GM12891 (cell line): ENCODE results near the gene LPCAT1.

ENCODE experiments used
- DNase-seq: peaks from one replicate; pipeline ENCODE4 v3.0.0; 2011; ENCODE audit warnings: low spot score; ENCODE audit not compliant: insufficient read length
- FAIRE-seq: peaks from 2 replicates; lab custom pipeline; 2011; peaks lifted over from hg19 to GRCh38; lab: Jason Lieb, UNC
- PAX5 ChIP-seq: IDR thresholded peaks from 2 replicates; pipeline ENCODE4 v1.6.1; 2011; ENCODE audit warnings: low read length, moderate library complexity, mild to moderate bottlenecking; ENCODE audit not compliant: insufficient read depth, severe bottlenecking
- POLR2A ChIP-seq: IDR thresholded peaks from 2 replicates; pipeline ENCODE4 v1.6.1; 2011; ENCODE audit warnings: low read depth, low read length, control low read depth
- POLR2AphosphoS5 ChIP-seq: IDR thresholded peaks from 2 replicates; pipeline ENCODE4 v1.6.1; 2011; ENCODE audit warnings: low read depth, low read length, control low read depth
- POU2F2 ChIP-seq: IDR thresholded peaks from 2 replicates; pipeline ENCODE4 v1.6.1; 2011; ENCODE audit warnings: low read depth, mild to moderate bottlenecking, control low read depth, low read length, moderate library complexity
- SPI1 ChIP-seq: IDR thresholded peaks from 2 replicates; pipeline ENCODE4 v1.6.1; 2011; ENCODE audit warnings: low read depth, low read length, control low read depth
- TAF1 ChIP-seq: IDR thresholded peaks from 2 replicates; pipeline ENCODE4 v1.6.1; 2011; ENCODE audit warnings: low read depth, low read length, control low read depth

Gene LPCAT1

GRCh38 chr5:1554410-1554967 is 30.7 kb upstream of the LPCAT1 start:
- FAIRE-seq (no peak), DNase-seq (no peak)
- TF ChIP-seq POLR2AphosphoS5 (no peak), POU2F2 (no peak), SPI1 (no peak), PAX5 (no peak), POLR2A (no peak), TAF1 (no peak)

DNA sequence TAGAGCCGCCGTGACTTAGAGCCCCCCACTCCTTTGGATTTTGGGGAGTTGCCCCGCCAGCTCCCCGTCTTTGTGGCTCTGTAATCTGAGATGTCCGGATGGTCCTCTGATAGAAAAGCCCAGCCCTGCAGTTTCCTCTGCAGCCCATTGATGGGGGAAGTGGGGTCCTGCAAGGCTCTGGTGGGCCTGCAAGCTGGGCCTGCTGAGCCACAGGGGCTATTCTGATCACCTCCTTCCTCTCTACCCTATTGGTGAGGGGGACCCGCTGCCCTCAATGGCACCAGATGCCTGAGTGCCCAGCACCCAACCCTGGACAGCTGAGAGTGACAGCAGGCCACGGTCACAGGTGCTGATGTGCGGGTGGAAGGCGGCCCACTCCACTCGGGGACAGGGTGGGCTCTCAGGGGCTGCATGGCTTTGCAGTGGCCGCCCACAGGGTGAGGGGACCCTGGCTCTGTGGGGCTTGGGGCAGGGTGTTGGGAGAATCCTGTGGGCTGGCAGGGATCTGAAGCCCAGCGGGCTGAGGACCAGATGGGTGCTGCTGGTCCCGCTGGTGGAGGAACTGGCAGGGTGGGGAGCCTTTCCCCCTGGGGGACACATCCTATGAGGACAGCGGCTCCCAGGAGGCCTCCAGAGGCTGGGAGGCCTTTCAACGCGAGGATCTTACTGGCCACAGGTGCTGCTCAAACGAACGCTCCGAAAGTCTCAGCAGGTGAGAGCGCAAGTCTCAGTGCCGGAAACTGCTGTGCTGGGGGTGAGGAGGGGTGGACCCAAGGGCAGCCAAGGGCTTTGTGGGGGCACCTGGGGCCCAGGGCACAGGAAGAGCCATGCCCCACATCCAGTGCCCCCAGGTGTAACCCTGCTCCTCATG is 30.0 kb upstream of the LPCAT1 start:
- DNase-seq: no peak
- TF ChIP-seq POU2F2 (no peak), POLR2A (no peak), TAF1 (no peak), SPI1 (no peak), POLR2AphosphoS5 (no peak), PAX5 (no peak)
- no peak for FAIRE-seq

DNA sequence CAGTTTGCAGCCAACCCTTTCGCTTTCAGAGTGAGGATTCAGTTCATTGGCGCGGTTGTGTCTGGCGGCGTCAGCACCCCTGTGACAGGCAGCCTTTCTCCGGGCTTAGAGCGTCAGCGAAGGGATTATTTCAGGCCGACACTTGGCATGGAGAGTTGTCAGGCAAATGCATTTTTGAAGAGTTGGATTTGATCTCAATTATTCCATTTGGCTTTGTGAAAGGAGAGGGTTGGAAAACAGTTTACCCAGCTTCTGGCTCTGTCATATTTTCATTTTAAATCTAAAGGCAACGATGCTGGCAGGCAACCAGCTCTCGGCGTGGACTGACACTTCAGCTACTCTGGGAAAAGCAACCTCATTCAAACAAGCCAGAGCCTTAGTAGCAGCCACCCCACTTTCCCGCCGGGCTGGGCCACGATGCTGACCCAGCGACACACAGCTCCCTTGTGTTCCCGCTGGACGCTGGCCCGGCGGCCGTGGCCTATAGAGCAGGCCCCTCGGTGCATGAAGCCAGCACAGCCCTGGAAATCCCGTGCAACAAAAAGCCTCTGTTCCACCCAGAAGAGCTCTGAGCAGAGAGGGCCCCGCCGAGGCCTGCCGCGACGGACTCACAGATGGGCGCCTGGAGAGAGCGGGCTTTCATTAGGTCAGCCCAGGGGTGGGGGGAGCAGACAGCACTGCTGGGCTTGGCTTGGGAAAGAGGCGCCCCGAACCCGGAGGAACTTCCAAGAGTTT is 28.9 kb upstream of the LPCAT1 start:
- DNase-seq: no peak
- FAIRE-seq: no peak
- TF ChIP-seq POU2F2: no peak
- no peak for TF ChIP-seq POLR2AphosphoS5
- TF ChIP-seq SPI1: no peak
- no peak for TF ChIP-seq TAF1
- TF ChIP-seq POLR2A: no peak
- TF ChIP-seq PAX5: no peak

DNA sequence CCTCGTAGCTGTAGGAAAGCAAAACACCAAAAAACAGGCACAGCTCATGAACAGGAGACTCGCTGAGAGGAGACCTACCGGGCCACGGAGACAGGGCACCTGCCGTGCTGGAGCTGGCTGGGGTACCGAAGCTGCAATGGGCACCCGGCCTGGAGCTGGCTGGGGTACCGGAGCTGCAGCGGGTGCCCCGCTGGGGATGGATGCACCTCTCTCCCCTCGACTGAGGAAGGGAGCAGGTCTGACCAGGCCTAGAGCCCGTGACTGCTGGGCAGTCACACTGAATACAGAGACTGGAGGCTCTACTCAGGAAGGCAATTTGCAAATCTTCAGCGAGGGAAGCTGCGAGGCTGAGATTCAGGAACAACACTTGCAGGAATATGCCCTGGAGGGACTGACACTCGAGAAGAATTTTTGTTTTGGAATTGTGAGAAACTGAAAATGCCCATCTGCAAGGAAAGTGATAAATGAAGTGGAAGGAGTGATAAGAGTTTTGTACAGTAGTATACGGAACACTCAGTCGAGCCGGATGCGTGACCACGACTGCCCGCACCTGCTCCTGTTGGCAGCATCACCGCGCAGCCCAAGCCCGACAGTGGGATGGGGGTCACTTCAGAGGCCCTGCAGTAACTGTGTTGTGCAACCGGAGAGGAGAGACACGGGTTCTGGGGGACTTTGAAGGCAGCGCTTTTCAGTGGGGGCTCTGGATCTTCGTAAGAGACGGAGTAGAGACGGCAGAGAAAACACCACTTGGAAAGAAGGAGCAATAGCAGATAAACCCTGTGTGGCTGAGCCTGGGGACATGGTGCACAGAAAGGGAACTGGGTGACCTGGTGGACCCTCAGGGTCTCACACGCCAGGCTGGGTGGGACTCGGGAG is 27.9 kb upstream of the LPCAT1 start:
- FAIRE-seq (no peak), DNase-seq (no peak)
- no peak for TF ChIP-seq POLR2A
- no peak for TF ChIP-seq POLR2AphosphoS5
- no peak for TF ChIP-seq TAF1
- no peak for TF ChIP-seq SPI1
- TF ChIP-seq POU2F2: no peak
- TF ChIP-seq PAX5: no peak

GRCh38 chr5:1550287-1551076 is 26.7 kb upstream of the LPCAT1 start:
- DNase-seq (no peak), FAIRE-seq (no peak)
- no peak for TF ChIP-seq POU2F2
- TF ChIP-seq POLR2A: no peak
- no peak for TF ChIP-seq PAX5
- TF ChIP-seq TAF1: no peak
- TF ChIP-seq POLR2AphosphoS5: no peak
- TF ChIP-seq SPI1: no peak

GRCh38 chr5:1549475-1550030 is 25.8 kb upstream of the LPCAT1 start:
- FAIRE-seq (no peak), DNase-seq (no peak)
- TF ChIP-seq POU2F2 (no peak), TAF1 (no peak), POLR2A (no peak), POLR2AphosphoS5 (no peak), SPI1 (no peak), PAX5 (no peak)

DNA sequence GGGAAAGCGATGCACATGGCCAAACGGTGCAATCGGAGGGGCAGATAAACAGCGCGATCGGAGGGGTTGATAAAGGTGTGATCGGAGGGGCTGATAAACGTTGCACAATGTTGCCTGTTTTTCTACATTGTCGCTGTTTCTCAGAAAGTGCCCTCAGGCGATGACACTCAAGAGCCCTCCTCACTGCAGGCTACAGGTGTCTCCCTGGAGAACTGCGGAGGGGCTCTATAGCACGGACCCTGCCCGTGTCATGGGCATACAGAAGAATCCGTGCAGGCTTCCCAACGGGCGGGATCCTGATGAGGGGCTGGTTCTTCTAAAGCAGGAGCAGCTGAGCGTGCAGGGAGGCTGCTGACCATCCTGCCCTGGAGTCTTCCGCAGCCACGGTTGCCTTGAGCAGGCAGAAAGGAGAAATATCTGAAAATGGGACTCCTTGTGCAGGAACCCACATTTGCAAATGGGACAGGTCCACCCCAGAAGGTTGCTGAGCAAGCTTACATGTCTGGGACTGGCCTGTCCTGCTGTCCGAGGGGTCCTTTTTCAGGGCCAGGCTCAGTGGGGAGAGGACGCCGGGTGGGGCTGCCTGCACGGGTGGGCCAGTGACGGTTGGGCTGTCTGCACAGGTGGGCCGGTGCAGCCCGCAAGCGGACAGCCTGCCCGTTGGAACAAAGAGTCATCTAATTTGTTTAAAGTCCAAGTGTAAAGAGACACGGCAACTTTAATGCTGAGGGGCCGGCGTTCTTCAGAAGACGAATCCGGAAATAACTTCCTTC is 25.1 kb upstream of the LPCAT1 start:
- DNase-seq (no peak), FAIRE-seq (no peak)
- TF ChIP-seq TAF1 (no peak), POLR2AphosphoS5 (no peak), PAX5 (no peak), POLR2A (no peak), SPI1 (no peak)

DNA sequence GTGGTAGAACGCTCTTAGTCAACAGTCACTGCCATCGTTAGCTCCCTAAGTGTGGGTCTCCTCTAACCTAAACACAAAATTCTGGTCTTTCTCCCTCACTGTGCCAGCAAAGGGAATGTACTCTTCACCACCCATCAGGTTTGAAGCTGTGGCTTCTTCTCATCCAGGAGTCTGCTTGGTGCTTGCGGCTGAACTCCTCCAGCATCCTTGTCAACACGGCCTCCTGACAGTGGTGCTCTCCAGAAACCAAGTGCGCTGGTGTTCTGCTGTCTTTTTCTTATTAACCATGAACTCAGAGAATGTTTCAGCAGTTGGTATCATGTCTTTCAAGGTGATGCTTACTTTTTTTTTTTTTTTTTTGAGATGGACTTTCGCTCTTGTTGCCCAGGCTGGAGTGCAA is 23.9 kb upstream of the LPCAT1 start:
- FAIRE-seq: no peak
- no peak for DNase-seq
- no peak for TF ChIP-seq PAX5
- no peak for TF ChIP-seq POU2F2
- no peak for TF ChIP-seq SPI1
- TF ChIP-seq POLR2AphosphoS5: no peak
- no peak for TF ChIP-seq POLR2A
- TF ChIP-seq TAF1: no peak
